Stimulated activated CD4-positive, alpha-beta T cell treated with anti-CD3 and anti-CD28 coated beads, TNF-alpha, amount 100 ng/mL, for 48 hours (primary cell): ENCODE measurements around the gene NPHS2.
"Not testable (repeated sequence)": the region's sequence is repeated elsewhere in the genome, so short reads cannot be mapped to it uniquely, and the experiment has no call there.

Source experiments
- DNase-seq, 3 donors: peaks; one replicate each; pipeline ENCODE4 v3.0.0-alpha.2; 2020; ENCODE audit warnings: low read depth in 3 of 3

NPHS2 gene

DNA sequence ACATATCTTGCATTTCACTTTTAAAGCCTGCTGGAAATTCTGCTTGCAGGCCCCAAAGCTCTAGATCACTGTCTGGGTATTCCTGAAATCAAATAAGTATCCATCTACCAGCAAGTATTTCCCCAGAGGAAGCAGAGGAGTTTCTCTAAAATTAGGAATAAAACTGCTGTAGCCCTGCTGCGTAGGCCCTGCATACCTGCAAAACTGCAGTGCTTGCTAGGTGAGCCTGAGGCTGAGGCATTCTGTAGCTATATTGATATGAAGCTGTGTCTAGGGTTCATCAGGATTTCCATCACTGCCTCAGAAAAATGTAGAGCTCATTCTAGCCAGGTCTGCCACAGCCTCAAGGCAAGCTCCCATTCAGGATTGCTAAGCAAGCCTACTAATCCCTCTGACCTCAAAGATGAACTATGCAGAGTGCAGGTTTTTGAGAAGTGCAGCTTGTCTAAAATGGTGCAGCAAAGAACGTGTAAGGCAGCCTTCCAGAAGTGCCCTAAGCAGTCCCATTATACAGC lies 28.7 kb downstream of the NPHS2 start:
- DNase-seq: no peak

DNA sequence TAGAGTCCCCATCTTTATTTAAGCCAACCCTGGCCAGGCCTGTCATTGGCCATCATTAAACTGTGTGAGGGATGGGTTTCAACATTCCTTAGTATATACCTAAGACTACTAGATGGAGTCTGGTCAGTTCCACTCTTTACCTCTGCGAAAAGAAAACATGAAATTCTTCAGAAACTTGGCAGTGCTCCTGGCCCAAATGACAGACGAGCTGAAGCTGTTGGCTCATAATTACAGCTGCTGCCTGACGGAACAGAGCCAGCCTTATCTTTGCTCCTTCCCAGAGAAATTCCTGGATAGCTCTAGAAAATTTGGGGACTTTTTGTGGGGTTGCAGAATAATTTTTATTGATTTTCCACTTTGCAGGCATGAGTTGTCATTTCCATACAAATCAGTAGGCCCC lies 30.4 kb downstream of the NPHS2 start:
- no peak for DNase-seq

- DNase-seq: no peak
Measured at GRCh38 chr1:179541774-179542173, 34.0 kb downstream of the NPHS2 start.

- no peak for DNase-seq
Measured at GRCh38 chr1:179530352-179530751, 45.4 kb downstream of the NPHS2 start.

DNA sequence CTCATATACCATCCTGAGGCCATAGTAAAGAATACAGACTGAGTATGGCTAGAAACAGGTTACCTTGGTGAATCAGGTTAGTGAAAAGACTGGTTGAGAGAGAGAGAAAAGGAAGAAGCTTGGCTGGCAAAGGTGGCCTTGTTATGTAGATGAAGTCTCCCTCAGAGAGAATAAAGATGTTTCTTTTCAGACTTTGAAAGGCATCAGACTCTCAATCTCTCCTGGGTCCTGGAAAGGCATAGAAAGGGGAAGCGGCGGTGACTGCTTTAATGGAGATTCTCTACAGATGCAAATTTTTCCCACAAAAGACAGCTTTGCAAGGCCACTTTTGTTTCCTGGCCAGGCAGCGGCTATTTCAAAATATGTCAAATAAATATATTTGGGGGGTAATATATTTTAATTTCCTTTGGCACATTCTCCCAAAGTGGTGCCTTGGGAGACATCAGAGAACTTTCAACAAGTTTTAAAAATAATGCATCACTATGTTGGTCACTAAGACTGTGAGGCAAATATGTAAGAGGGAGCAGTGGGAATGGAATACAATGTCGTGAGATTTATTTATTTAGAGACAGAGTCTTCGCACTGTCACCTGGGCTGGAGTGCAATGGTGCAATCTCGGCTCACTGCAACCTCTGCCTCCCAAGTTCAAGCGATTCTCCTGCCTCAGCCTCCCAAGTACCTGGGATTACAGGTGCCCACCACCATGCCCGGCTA lies 46.1 kb downstream of the NPHS2 start:
- DNase-seq: no peak

GRCh38 chr1:179518544-179518943 lies 57.2 kb downstream of the NPHS2 start:
- not testable (repeated sequence) for DNase-seq

DNA sequence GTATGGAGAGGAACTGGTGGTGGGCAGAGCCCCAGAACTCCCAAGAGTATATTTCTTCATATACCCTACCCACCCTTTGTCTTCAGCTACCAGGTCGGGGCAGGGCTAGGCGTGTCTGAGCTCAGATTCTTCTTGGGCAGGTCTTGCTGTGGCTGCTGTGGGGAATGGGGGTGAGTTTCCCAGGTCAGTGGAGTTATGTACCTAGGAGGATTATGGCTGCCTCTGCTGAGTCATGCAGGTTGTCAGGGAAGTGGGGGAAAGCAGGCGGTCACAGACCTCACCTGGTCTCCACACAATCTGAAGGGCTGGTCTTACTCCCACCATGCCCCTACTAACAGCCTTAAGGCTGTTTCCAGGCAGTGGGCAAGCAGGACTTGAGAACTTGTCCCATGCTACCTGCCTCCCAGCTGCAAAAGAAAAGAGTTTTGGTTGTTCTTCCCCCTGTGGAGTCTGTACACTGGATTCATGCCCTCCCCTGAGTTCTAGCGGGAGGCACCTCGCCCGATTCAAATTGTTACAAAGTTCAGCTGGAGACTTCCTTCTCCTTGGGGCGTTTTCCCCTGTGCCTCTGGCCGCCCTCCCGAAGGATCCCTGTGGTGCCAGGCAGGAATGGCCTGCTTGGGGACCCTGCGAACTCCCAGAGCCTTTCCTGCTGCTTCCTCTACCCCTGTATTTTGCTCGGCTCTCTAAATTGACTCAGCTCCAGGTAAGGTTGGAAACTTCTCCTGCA lies 58.6 kb downstream of the NPHS2 start:
- DNase-seq: no peak

GRCh38 chr1:179510038-179510437 lies 65.7 kb downstream of the NPHS2 start:
- no peak for DNase-seq

DNA sequence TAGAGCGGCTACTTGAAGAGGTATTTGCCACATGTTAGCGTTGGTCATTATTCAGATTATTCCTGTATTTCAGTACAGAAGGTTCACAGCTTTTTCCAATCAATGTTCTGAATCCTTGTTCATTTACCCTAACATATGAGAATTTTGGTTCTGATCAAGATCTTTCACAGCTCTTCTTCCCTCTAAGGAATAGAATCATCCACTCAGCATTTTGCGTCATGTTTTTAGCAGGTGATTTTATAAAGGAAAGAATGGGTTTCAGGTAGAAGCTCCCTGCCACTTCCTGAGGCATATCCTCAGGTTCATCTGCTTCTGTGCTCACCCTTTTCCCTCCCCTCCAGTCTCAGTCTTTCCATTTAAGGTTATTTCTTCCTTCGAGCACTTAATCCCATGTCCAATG lies 66.4 kb downstream of the NPHS2 start:
- DNase-seq: no peak

DNA sequence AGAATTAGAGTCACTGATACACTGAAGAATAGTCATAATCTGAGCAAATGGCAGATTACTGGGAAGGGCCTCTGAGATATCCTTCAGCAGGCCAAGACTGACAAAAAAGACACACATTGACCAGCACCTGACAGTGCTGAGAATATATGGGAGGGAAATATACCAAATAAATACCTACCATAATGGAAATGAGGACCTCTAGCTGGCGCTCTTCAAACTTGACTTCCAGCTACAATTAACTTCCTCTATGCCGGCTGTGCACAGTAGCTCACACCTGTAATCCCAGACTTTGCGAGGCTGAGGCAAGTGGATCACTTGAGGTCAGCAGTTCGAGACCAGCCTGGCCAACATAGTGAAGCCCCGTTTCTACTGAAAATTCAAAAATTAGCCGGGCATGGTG lies 69.5 kb downstream of the NPHS2 start:
- DNase-seq: no peak
